Measurements from ENCODE around the gene CSF2RB.

Gene CSF2RB

GRCh38 chr22:36938886-36939285 lies 25.5 kb downstream of the CSF2RB start:
- DNase-seq = no peak

- DNase-seq = no peak
These were observed 27.2 kb downstream of the CSF2RB start for GRCh38 chr22:36940676-36941075.

GRCh38 chr22:36942556-36942955 lies 29.1 kb downstream of the CSF2RB start:
- DNase-seq = no peak

- DNase-seq = no peak
These were observed 33.2 kb downstream of the CSF2RB start for GRCh38 chr22:36946421-36947158.

DNA sequence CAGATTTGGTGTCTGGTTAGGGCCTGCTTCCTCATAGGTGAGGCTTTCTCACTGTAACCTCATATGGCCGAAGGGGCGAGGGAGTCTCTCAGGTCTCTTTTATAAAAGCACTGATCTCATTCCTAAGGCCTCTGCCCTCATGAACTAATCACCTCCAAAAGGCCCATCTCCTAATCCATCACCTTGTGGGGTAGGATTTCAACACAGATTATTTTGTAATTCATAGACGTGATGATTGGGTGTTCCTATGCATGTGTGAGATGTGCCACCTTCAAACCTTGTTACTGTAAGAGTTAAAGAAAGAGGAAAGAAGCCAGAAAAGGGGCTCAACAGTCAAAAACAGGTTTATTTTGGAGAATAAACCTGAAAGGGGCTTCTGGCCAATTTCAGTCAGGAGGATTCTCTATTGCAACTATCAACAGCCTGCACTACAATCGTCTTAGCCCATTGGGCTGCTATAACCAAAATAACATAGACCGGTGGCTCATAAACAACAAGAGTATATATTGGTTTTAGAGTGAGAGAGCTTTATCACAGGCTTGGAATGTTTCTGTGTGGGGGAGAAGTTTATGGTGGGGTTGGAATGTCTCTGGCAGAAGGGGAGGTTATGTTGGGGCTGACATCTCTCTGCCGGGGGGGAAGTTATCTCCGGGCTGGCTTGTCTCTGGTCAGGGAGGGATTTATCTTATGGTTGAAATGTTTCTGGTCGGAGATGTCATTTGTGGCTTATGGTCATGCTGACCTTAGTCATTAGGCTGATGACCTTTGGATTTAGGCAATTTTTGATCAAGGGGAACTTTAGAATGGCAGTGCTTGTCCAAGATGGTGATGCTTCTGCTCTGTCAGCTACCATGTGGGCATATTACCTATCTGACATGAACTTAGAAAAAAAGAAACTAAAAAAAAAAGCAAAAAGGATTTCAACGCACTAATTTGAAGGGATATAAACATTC lies 35.1 kb downstream of the CSF2RB start:
- no peak for DNase-seq

DNA sequence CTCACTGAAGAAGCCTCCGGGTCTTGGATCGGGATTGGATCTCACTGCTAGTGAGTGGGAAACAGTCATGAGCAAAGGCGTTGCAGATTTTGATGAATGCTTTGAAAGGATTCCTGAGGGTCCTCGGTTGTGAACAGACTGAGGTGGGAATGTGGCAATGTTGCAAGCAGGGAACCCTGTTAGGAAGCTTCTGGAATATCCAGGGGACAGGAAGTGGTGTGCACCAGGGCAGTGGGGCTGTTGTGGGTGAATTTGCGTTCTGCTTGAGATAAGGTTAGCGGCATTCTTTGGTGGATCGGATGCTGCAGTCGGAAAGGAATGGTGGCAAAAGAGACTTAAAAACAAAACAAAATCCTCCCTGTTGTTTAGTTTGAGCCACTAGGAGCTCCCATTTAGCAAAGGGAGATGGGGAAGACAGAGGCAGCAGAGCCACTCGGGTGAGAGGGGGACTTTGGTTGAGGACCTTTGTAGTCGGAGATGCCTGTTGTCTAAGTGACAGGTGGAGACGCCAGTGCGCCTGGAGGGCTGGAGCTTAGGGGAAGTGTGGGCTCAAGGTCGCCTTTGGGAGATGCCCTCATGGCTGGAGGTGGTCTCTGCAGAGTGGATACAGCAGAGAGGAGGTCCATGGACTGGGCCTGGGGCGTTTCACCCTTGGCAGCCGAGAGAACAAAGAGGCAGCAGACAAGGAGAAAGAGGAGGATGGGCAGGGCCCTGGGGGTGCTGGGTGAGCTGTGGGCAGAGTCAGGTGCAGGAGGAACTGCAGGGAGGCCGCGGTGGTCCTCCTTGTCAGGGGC lies 37.6 kb downstream of the CSF2RB start:
- no peak for DNase-seq

- no peak for DNase-seq
These were observed 38.3 kb downstream of the CSF2RB start for GRCh38 chr22:36951746-36952145.

DNA sequence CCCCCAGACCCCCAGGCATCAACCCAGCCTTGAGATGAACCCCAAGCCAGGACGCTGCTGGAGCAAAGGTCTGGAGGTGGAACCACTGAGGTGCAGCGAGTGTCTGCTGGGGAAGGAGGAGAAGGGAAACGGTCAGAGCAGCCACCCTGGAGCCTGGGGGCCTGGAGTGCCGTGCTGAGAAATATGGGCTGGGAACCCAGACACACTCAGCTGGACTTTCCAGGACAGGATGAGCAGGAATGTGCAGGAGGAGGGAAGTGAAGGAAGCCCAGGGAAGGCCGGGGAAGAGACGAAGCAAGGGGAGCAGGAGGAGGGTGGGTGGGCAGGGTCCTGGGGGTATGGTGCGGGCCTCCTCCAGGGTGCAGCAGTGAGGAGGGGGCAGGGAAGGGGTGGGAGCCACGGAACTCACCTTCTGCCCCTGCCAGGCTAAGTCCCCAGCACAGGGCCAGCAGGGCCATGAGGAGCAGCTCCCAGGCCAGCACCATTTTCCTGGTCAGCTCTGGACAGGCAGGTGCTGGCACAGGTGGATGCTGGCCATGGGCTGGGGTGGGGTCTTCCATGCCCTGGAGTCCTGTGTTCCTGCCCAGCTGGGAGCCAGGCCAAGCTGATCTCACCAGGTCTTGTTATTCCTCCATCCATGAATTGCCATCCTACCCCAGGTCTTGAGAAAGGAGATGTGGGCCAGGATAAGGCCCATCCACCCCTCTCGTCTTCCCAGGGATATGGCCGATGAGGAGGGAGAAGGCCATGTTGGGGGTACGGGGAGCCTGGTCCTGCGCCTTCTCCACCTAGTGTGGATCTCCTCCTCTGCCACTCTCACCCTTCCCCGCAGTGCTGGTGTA lies 40.0 kb downstream of the CSF2RB start:
- DNase-seq = no peak

DNA sequence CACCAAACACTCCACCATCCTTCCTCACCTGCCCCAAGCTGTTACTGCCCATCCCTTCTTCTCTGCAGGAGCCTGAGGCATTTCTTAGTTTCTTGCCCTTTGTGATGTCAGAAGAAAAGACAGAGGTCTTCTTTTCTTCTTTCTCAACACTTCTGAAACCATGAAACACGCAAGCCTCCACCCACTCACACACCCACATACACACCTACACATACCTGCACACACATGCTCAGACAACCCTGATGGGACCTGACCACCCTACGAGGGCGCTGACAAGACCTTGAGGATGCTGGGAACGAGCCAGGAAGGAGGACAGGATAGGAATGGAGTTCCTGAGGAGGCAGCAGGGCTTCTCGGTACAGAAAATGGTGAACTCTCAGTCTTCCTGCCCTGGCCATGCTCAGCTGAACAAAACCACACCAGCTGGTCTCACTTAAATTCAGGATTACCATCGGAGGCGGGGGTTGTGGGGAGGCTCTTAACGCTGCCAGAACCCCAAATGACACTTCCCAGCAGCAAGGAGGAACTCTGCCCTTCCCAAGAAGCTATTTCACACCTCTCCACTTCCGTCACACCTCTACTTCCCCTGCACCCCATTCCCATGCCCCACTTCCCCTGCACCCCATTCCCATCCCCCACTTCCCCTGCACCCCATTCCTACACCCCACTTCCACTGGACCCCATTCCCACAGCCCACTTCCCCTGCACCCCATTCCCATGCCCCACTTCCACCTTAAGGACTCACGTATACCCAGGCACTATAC lies 41.0 kb downstream of the CSF2RB start:
- DNase-seq = no peak

DNA sequence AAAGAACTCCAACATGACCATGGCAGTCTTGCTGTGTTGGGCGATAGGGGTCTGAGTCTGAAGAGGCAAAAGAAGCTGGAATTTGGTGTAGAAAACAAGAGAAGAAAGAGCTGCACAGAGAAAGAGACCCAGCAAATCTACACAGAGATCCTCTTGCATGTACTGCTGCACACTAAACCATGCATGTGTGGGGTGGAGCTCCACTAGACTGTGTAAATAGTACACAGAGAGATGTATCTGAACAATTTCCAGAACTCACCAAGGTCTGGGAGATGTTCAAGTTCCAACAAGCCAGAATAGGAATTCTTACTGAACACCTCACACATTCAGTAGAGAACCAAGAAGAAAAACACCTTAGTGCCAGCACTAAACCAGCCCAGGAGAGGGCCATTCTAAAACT lies 42.3 kb downstream of the CSF2RB start:
- DNase-seq = no peak

GRCh38 chr22:36958366-36958765 lies 44.9 kb downstream of the CSF2RB start:
- DNase-seq = no peak

- no peak for DNase-seq
These were observed 48.2 kb downstream of the CSF2RB start for GRCh38 chr22:36961626-36962025.

DNA sequence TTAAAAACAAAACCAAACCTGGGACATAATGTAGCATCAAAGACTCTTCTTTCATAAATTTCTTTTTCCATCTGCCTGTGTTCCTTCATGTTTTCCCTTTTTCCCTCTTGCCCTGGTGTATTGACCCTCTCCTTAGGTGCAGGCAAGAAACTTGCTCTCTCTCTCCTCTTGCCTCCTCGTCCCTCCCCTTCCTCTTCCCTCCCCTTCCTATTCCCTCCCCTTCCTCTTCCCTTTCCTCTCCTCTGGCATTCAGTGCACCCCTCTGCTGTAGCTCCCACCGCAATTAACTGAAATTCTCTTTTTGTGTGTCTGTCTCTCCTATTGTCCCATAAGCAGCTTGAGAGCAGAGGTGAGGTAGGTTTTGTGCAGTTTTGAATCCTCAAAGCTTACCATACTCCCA lies 49.9 kb downstream of the CSF2RB start:
- no peak for DNase-seq

DNA sequence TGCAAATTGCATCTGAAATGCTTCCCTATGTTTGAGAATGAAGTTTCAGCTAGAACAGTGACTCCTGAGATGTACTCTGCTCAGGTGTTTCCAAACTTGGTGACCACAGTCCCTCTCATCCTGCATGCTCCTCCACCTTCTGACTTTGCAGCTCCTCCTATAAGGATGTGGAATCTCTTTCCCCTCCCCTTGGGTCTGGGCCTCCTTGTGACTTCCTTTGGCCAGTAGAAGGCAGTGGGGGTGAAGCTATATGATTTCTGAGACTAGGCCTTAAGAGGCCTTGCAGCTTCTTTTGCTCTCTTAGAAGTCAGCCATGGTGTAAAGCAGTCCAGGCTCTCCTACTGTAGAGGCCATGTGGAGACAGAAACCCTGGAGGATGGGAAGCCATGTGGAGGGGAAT lies 50.7 kb downstream of the CSF2RB start:
- DNase-seq = no peak

DNA sequence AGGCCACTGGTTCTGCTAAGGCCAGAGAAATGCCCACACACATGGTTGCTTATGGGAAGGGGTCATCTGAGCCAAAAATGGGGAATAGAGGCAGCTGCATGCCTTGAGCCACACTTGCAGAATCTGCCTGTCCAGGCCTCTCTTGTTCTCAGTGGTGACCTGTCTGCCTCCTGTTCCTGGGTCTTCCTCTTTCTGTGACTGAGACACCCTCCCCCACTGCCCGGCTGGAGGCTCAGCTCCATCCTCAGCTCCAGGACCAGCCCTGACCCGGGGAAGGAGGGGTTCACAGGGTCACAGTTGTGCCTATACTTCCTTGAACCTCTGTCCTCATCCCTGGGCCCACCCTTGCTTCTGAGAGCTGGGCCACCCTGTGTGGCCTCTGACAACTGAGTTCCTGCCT lies 52.3 kb downstream of the CSF2RB start:
- DNase-seq = no peak

DNA sequence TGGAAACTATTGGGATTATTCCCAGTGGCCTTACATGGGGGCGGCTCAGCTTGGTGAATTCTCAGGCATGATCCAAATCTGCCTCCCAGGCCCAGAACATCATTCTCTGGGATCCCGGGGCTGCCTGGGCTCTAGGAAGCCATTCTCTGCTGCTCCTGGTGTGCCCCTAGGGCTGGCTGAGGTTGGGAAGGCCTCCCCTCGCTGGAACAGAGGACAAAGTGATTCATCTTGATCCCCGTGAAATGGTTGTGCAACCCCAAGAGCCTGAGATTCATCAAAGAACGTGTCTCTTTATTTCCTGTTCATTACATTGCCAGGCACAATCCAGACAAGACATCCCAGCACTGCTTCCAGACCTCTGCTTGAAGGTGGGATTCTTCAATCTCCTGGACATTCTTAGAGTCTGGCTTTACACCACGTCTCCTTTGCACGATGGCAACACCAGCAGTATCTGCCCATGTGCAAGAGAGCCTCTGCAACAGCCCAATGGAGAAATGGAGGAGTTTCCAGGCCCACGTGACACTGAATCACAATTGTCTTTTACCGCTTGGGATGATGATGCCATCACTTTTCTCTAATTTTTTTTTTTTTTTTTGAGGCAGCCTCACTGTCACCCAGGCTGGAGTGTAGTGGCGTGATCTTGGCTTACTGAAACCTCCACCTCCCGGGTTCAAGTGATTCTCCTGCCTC lies 53.6 kb downstream of the CSF2RB start:
- no peak for DNase-seq

DNA sequence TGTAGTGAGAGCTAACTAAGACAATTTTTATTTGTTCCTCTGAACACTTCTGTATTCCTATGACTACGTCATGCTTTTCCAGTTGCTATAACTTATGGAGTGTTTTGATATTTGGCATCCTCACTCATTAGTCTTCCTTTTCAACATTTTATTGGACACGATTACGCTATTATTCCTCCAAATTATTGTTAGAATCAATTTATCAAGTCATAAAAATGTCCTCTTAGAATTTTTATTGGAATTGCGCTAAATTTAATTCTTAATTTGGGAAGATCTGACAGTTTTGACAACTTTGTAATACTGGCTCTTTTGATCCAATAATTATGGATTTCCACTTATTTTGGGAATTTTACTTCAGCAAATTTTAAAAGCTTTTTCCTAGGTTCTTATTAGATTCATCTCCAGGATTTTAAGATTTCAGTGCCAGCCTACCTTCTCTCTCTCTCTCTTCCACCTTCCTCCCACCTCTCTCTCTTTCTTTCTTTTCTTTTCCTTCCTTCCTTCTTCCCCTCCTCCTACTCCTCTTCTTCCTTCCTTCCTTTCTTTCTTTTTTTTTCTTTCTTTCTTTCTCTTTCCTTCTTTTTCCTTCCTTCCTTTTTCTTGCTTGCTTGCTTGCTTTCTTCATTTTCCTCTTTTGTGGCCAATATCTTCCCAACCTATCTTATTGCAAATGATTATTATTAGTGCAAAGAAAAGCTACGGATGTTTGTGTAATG lies 55.0 kb downstream of the CSF2RB start:
- DNase-seq = no peak

- DNase-seq = no peak
These were observed 58.1 kb downstream of the CSF2RB start for GRCh38 chr22:36971341-36972125.

DNA sequence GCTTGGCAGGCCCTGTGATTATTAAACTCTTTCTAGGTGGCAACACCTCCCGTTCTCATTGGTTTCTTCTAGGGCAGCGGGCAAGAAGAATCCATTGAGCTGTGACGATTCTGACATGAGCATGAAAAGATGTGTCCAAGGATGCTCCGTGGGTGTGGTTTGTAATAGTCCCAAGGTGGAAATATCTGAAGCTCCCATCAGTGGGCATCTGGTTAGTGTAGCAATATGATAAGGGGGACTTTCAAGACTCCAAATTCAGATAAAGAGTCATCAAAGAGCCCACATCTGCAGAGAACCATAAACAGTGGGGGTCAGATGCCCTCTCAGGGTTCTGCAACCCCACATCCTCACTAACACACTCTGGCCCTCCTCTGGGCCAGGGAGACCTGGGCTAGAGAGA lies 63.2 kb downstream of the CSF2RB start:
- no peak for DNase-seq

All from NCI-H345 (cell line).